ENCODE measurements around the gene THRB.

THRB gene

DNA sequence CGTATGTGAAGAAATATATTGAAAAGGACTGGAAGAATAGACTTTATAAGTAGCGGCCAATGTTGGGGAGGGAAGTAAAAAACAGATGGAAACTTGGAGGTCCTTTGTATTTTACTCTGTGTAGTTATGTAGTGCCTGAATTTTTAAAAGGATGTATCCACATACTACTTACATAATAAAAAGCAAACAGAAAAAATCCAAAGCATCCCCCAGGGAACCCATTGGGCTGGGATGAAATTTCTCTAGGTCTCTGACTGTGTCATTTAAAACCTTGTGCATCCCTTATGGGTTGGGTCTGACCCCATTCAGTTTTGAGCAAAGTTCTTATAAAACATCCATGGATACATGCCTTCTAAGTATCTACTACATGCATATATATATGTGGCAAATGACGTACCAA, 408.4 kb downstream of the THRB start:
- Histone ChIP-seq H3K9me3 (ENCODE audit: insufficient read depth, low read length) (no peaks in the 10 kb centered on the region), H3K9me2 (replicated peaks; ENCODE audit: insufficient read depth, low read length) (no peaks in the 10 kb centered on the region), H3F3A (ENCODE audit: insufficient read depth) (no peaks in the 10 kb centered on the region), H3K9ac (ENCODE audit: low read length) (no peak overlapping the region), H3K27ac (ENCODE audit: low read depth, low read length) (no peak overlapping the region), H2AFZ (ENCODE audit: low read depth, low read length, severe bottlenecking) (no peak overlapping the region), H3K27me3 (ENCODE audit: low read length) (no peaks in the 10 kb centered on the region), H3K79me2 (ENCODE audit: insufficient read depth, low read length) (no peaks in the 10 kb centered on the region), H4K20me1 (ENCODE audit: low read depth, low read length) (no peaks in the 10 kb centered on the region), H3K36me3 (ENCODE audit: low read length) (no peaks in the 10 kb centered on the region), H3K4me3 (ENCODE audit: insufficient read depth, low read length, poor library complexity, severe bottlenecking) (no peak overlapping the region), H3K4me2 (ENCODE audit: low read depth, low read length, poor library complexity, severe bottlenecking) (no peak overlapping the region)
- TF ChIP-seq, protein P1, sequence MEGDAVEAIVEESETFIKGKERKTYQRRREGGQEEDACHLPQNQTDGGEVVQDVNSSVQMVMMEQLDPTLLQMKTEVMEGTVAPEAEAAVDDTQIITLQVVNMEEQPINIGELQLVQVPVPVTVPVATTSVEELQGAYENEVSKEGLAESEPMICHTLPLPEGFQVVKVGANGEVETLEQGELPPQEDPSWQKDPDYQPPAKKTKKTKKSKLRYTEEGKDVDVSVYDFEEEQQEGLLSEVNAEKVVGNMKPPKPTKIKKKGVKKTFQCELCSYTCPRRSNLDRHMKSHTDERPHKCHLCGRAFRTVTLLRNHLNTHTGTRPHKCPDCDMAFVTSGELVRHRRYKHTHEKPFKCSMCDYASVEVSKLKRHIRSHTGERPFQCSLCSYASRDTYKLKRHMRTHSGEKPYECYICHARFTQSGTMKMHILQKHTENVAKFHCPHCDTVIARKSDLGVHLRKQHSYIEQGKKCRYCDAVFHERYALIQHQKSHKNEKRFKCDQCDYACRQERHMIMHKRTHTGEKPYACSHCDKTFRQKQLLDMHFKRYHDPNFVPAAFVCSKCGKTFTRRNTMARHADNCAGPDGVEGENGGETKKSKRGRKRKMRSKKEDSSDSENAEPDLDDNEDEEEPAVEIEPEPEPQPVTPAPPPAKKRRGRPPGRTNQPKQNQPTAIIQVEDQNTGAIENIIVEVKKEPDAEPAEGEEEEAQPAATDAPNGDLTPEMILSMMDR (IDR thresholded peaks at IDR 0.05; ENCODE audit: insufficient read depth, low read length, poor library complexity, severe bottlenecking) = no peak
- no peak for TF ChIP-seq EZH2phosphoT487 (conservative IDR thresholded peaks at IDR 0.05; ENCODE audit: low read length)

DNA sequence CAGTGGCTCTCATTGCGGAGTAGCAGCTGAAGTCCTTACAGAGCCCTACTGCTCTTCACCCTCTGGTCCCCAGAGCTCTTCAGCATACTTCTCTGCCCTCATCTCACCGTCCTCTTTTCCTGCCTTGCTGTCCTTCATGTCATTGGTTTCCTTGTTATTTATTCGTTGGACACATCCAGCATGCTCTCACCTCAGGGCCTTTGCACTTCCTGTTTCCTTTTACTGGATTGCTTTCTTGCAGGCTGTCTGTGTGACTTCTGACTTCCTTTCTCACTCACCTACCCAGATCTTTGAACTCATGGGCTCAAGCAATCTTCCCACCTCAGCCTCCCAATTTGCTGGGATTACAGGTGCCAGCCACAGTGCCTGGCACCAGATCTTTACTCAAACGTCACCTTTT, 422.5 kb downstream of the THRB start:
- no peaks in the 10 kb centered on the region for H4K20me1 ChIP-seq (ENCODE audit: low read depth, low read length)
- no peaks in the 10 kb centered on the region for H3K9me2 ChIP-seq (replicated peaks; ENCODE audit: insufficient read depth, low read length)
- no peak overlapping the region for H3K27ac ChIP-seq (ENCODE audit: low read depth, low read length)
- H3K36me3 ChIP-seq (ENCODE audit: low read length) = no peaks in the 10 kb centered on the region
- H3K9ac ChIP-seq (ENCODE audit: low read length) = no peak overlapping the region
- H3K4me3 ChIP-seq (ENCODE audit: insufficient read depth, low read length, poor library complexity, severe bottlenecking) = no peak overlapping the region
- H2AFZ ChIP-seq (ENCODE audit: low read depth, low read length, severe bottlenecking) = no peak overlapping the region
- H3K4me2 ChIP-seq (ENCODE audit: low read depth, low read length, poor library complexity, severe bottlenecking) = no peak overlapping the region
- H3F3A ChIP-seq (ENCODE audit: insufficient read depth) = no peaks in the 10 kb centered on the region
- no peaks in the 10 kb centered on the region for H3K79me2 ChIP-seq (ENCODE audit: insufficient read depth, low read length)
- H3K27me3 ChIP-seq (ENCODE audit: low read length) = no peaks in the 10 kb centered on the region
- TF ChIP-seq, protein P1 (IDR thresholded peaks at IDR 0.05; ENCODE audit: insufficient read depth, low read length, poor library complexity, severe bottlenecking) = no peak
- TF ChIP-seq EZH2phosphoT487 (conservative IDR thresholded peaks at IDR 0.05; ENCODE audit: low read length) = no peak
- no peaks in the 10 kb centered on the region for H3K9me3 ChIP-seq (ENCODE audit: insufficient read depth, low read length)

DNA sequence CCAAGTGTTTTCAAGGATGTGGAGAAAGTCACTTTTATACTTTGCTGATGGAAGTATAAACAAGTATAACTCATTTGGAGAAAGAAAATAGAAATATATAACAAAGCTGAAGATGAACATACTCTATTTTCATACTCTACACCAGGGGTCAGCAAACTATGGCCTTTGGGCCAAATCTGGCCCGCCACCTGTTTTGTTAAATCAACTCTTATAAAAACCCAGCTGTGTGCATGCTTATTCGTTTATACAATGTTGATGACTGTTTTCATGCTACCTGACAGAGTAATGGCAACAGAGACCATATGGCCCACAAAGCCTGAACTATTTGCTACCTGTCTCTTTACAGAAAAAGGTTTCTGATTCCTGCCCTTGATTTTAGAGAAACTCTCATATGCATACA, 425.6 kb downstream of the THRB start:
- Histone ChIP-seq H3K27me3 (ENCODE audit: low read length) (no peaks in the 10 kb centered on the region), H3K4me3 (ENCODE audit: insufficient read depth, low read length, poor library complexity, severe bottlenecking) (no peak overlapping the region), H3K79me2 (ENCODE audit: insufficient read depth, low read length) (no peaks in the 10 kb centered on the region), H2AFZ (ENCODE audit: low read depth, low read length, severe bottlenecking) (no peak overlapping the region), H3F3A (ENCODE audit: insufficient read depth) (no peaks in the 10 kb centered on the region), H3K4me2 (ENCODE audit: low read depth, low read length, poor library complexity, severe bottlenecking) (no peak overlapping the region), H3K9me3 (ENCODE audit: insufficient read depth, low read length) (no peaks in the 10 kb centered on the region), H3K9me2 (replicated peaks; ENCODE audit: insufficient read depth, low read length) (no peaks in the 10 kb centered on the region), H4K20me1 (ENCODE audit: low read depth, low read length) (no peaks in the 10 kb centered on the region), H3K36me3 (ENCODE audit: low read length) (no peaks in the 10 kb centered on the region), H3K9ac (ENCODE audit: low read length) (no peak overlapping the region), H3K27ac (ENCODE audit: low read depth, low read length) (no peak overlapping the region)
- TF ChIP-seq, protein P1 (IDR thresholded peaks at IDR 0.05; ENCODE audit: insufficient read depth, low read length, poor library complexity, severe bottlenecking) = no peak
- TF ChIP-seq EZH2phosphoT487 (conservative IDR thresholded peaks at IDR 0.05; ENCODE audit: low read length) = no peak

Data from SU-DHL-6 (cell line).